HG03095 (cell line): ENCODE data around the gene SMC5.
"Not testable (repeated sequence)": the region's sequence is repeated elsewhere in the genome, so short reads cannot be mapped to it uniquely, and the experiment has no call there.

ENCODE experiments used
- ATAC-seq: cut with Tn5 transposase; IDR thresholded peaks from one replicate; pipeline ENCODE4 v1.9.1; 2021; ENCODE audit warnings: moderate library complexity; ENCODE audit not compliant: unreplicated experiment

SMC5 gene

DNA sequence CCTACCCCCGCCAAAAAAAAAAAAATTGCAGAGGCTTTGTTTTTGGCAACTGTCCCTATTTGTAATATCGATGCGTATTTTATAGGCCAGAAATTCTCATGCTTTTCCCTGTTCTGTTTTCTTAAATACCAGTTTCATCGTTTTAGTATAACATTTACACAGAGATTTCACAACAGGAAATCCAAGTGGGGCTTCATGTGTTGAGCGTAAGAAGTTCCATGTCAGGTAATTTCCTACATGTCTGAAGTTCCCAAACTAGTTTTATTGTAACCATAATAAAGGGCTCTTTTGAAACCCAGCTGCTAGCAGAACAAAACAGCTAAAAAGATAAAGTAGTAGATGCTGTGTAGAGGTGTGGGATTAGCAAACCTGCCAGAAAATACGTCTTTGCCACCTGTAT is 4.2 kb downstream of the SMC5 start:
- ATAC-seq = no peak

DNA sequence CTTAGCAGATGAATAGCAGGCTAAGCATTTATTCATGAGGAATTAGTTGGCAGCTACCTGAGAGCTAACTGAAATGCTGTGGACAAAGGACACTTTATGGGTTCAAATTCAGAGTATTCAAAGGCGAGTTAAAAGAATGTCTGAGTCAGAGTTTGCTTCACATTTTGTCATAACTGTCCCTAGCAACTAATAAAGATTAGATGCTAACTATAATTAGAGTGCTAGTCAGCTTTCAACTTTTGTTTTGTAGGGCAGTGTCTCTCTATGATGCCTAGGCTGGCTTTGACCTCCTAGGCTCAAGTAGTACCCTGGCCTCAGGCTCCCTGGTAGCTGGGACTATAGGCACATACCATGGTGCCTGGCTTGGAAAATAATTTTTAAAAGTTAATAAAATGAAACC is 4.6 kb downstream of the SMC5 start:
- ATAC-seq = no peak

DNA sequence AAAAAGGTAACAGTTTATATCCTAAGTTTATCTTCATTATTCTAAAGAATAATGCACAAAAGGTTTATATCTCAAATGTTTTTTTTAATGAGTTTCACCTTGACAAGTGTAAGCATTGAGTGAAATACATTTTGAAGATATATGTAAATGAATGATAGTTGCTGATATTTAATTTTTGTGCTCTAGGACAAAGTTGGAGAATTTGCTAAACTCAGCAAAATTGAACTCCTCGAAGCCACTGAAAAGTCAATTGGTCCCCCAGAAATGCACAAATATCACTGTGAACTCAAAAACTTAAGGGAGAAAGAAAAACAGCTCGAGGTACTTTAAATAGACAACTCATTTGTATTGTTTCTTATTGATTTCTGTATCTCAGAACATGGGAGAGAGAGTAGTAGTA is 19.5 kb downstream of the SMC5 start:
- ATAC-seq = no peak

DNA sequence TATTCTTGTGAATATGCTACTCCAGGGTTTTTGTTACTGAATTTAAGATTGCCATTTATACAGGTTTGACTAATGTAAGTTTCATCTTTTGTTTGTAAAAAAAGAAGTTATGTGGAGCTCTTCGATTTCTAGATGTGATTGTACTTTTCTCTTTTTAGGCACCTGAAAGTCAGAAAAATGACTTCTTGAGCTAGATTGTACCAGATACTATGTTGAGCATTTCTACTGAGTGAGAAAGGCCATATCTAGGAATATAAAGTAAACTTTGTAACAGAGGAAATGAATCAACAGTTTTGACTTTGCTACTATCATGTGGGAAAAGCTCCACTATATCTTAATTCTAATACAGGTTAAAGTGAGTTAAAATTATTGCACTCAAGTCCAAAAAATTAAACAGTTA is 25.1 kb downstream of the SMC5 start:
- no peak for ATAC-seq

DNA sequence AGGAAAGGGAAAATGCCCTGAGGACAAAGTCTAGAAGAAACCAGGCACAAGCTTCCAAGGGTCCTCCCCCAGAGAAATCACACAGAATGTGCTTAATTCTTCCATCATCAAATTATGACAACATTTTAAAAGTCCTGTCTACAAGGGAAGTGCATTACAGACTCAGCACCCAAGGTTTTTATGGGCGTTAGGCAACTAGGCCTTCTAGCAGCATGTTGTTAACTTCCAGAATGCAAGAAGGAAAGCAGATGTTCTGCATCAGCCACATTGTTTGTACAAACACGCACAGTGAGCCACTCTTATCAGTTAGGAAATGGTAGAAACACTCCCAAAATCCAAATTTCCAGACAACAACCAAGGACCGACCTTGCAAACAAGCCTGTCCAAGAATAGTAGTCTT is 26.5 kb downstream of the SMC5 start:
- ATAC-seq = no peak

DNA sequence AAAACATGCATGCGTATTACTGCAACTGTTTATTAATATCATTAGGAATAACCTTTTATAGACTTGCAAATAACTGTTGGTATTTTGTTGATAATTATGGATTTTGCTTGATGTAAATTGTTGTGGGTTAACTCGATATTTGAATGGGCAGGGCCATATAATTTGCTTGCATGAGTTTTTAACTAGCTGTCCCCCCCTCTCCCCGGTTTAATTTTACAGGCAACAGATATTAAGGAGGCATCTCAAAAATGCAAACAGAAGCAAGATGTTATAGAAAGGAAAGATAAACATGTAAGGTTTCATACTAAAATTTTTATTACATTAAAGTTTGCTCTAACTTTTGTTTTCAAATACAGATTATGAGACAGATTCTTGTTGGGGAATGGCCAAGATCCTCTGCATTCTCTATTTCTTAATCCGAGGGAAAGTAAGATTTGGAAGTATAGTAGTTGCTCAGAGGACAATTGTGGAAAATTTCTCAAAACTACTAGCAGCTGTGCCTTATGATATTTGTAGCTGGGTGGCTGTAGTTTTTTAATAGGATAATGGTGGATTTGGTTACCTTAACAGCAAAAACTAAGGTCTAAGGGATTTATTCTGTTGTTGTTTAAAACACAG is 27.3 kb downstream of the SMC5 start:
- no peak for ATAC-seq

DNA sequence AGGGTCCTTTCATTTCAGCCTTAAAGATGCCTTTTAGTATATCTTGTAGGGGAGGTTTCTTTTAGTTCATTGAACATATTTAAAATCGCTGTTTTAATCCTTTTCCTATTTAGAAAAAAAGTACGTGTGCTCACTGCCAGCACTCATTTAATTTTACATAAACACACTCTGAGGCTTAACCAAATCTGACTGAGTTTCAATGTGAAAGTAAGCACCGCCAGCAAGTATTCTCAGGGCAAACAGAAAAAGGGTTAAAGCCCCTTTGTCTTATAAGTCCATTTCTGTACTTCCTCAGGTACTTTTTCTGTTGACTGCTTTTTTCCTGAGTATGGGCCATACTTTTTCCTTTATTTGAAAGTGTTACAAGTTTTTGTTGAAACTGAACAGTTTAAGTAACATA is 31.8 kb downstream of the SMC5 start:
- ATAC-seq = no peak

DNA sequence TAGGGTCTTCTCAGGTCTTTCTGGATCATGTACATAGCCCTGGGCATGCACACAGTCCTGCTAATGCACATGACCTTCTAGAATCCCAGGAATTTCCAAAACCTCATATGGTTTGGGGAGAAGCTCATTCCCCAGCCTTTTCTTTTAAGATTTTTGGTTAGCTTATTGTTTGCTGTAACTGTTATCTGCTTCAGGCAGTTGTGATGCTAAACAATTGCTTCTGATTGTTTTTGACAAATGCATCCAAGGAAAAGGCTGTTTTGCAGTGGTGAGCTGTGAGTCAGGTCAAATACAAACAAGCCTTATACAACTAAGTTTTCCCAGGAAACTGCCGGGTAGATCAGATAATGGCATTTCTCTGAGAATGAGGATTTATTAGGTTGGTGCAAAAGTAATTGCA is 32.7 kb downstream of the SMC5 start:
- ATAC-seq = no peak

DNA sequence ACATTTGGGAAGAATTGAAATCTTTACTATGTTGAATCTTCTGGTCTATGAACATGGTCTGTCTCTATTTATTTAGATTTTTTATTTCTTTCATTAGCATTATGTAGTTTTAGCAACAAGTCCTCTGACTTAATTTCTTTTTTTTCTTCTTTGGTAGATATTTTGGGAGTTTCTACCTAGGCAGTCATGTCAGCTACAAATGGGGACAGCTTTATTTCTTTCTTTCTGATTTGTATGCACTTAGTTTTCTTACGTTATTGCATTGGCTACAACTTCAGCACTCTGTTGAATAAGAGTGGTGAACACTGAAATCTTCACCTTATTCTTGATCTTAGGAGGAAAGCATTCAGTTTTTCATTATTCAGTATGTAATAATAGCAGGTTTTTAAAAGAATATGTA is 33.5 kb downstream of the SMC5 start:
- no peak for ATAC-seq

DNA sequence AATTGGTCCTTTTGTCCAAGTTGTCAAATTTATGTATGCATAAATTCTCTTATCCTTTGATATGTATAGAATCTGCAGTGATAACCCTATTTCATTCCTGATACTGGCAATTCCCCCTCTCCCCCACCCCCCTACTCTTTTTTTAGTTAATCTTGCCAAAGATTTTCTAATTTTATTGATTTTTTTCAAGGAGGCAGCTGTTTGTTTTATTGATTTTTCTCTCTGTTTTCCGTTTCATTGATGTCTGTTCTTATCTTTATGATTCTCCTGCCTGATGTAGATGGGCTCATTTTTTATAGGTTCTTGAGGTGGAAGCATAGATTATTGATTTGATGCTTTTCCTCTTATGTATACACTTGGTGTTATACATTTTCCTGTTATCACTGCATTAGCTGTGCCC is 34.4 kb downstream of the SMC5 start:
- ATAC-seq = no peak

DNA sequence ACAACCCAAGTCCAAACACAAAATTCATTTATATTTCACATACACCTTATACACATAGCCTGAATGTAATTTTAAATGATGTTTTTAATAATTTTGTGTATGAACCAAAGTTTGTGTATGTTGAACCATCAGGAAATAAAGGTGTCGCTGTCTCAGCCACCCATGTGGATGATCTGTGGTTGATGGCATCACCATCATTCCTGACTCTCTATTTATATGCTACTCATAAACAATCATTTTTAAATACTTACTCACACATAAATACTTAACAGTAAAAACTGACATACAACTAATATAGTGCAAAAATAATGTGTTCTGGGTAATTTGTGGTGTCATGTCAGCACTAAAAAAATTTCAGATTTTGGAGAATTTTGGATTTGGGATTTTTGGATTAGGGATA is 38.4 kb downstream of the SMC5 start:
- ATAC-seq = no peak

DNA sequence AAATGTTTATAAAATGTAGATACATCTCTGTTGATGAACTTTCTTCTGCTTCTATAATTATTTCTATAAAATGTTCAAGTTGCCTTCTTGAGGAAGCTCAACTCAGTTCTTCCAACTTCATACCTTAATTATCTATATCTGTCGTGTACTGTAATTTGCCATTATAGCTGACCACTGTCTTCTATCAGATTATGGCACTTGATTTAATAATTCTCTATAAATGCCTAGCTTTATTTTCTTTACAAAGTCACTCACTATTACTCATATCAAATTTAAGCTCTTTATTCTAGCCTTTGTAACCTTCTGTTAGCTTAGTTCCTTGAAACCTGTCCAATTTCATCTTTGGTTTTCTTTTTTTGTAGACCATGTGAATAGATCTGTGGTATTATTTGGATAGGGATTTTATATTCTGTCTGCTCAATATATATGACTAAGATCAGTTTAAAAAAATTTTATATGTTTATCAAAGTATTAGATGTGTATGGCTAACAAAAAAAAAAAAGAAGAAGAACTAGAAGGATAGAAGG is 39.5 kb downstream of the SMC5 start:
- ATAC-seq = no peak

DNA sequence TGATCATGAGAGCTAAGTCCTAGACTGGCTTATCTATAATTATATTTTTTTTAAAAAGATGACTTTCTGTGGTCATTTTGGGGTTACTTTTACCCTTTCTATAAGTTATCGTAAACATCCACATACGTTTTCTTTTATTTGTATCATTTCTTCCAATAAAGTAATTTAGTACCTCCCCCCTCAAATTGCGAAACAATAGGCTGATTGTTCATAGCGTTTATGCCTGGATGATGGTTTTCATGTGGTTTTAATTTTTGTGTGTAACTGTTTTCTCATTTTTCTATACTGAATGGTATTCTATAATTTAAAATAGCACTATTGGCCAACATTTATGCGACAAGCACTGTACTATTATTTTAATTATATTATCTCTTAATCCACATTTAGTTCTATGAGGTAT is 44.5 kb downstream of the SMC5 start:
- ATAC-seq = no peak

DNA sequence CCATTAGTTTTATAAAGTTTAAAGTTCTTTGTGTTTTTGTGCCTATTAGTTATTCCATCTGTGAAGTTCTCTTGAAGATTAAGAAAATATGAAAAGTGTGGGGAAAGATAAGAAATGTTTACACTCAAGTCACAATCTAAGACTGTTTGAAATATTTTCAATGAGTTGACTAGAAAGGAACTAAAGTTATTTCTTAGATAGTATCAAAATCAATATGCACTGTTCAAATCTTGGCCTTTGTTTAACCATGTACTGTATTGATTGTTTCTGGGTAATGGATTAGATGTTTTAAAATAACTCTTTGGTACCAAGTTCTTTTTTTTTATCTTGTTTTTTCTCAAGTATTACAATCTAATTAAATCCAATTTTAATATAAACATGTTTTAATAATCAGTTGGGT is 46.0 kb downstream of the SMC5 start:
- no peak for ATAC-seq

DNA sequence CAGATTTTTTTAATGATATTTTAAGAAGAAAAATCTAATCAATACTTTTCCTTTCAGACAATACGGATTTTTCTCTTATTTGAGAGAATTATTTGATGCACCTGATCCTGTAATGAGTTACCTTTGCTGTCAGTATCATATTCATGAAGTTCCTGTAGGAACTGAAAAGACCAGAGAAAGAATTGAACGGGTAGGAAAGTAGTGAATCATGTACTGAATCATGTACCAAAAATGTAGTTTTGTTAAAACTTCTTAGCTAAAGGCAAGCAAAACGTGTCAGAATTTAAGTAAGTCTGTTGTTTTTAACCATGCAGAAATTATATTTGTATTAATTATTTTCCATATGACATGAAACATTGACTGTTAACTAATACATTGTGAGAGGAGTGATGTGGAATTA is 56.6 kb downstream of the SMC5 start:
- no peak for ATAC-seq

DNA sequence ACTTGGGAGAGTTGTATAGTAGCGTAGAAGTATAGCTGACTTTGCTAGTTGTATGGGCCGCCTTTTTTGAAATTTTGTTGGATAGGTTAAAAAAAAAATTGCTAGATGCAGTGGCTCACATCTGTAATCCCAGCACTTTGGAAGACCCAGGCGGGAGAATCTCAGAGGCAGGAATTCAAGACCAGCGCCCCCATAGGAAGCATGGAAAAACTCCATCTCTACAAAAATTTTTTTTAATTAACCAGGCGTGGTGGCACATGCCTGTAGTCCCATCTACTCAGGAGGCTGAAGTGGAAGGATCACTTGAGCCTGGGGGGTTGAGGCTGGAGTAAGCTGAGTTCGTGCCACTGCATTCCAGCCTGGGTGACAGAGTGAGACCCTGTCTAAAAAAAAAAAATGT is 59.2 kb downstream of the SMC5 start:
- ATAC-seq = no peak

DNA sequence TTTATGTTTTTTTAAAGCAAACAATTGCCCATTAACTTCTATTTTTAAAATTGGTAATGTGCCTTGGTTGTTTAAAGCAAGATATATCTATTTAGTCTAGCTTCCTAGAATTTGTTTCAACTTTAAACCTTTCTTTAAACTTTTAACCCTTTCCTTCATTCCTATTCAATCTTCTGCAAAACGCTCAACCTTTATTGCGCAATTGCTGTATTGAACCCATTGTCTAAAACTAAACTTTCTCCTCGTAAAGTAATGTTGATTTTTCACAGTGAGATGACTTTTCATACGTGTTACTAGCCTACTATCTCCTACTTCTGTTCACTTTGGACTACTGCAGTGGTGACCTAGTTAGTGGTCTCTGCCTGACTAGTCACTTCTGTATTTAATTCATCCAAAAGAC is 63.3 kb downstream of the SMC5 start:
- ATAC-seq = no peak

DNA sequence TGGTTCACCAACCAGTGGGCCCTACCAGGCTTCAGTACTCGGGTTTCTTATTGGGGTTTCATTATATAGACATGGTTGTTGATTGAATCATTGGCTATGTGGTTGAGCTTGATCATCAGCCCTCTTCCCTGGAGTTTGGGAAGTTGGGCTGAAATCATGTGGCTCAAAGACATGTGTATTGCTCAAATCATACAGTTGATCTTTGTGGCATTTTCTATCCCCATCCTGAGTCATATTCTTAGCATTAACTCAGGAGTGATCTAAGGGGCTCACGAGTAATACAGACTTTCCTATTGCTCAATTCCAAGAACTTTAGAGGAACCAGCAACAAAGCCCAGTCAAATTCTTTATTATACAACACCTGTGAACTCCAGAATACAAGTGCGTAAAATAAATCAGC is 66.2 kb downstream of the SMC5 start:
- ATAC-seq = no peak

DNA sequence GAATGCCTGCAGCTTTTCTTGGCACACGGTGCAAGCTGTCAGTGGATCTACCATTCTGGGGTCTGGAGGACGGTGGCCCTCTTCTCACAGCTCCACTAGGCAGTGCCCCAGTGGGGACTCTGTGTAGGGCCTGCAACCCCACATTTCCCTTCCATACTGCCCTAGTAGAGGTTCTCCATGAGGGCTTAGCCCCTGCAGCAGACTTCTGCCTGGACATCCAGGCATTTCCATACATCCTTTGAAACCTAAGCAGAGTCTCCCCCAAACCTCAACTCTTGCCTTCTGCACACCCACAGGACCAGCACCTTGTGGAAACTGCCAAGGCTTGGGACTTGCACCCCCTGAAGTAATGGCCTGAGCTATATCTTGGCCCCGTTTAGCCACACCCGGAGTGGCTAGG is 69.8 kb downstream of the SMC5 start:
- not testable (repeated sequence) for ATAC-seq

DNA sequence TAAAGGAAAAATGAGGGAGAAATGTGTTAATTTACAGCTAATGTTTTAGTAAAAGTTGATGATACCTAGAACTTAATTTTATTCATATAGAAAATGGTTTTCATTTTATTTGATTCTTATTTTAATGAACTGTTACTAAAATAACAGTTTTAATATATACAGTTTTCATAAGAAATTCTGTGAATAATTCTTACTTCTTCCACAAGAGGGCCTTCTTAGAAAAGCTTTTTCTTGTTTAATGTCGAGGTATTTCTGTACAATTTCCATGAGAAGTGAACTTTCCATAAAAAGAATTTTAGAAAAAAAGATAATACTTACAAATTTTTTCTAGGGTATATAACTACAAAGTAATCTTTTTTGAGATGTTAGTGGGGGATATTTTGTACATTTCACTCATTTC is 81.8 kb downstream of the SMC5 start:
- no peak for ATAC-seq

DNA sequence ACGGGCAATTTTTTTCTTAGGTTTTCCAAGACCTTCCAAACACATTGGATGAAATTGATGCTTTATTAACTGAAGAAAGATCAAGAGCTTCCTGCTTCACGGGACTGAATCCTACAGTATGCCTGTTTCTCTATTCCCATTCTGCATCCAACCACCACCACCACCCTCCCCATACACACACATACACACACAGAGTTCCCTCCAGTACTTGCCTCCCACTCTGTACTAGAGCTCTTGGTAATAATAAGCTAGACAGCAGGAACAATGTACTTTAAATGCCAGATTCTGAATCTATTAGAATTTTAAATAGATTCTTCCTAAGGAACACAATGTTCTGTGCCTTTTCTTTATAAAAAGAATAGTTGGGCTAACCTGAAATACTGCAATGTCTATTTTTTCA is 88.3 kb downstream of the SMC5 start:
- ATAC-seq = no peak

DNA sequence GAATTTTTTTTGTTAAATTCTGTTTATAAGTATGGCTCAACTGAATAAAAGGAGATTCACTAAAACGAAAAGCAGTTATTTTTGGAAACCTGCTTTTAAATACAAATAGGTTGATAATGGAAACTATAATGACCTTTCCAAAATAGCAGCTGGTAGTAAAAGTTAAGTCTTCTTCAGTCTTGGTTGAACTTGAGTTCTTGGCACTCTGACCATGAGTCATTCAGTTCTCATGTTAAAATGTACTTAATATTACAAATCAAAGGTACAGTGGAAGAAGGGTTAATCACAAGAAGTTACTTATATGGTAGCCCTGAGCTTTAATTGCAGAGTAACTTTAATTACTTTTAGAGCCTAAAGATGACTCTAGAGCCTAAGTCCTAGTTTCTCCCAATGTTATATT is 93.6 kb downstream of the SMC5 start:
- no peak for ATAC-seq

DNA sequence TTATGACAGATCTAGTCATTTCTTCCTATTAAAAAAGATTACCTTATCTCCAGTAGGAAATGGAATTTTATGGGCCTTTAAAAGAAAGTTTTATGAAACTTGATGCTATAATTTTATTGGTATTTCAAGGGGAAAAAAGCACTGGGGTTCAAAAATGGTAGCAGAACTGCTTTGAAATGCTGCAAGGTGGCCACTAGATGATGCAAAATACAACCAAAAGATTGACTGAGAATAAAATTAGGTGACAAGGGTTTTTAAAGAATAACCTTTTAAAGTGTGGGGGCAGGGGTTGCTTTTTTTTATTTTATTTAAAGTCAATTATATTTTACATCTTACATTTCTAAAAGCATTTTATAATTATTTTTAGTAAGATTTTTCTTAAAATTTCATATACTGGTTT is 94.0 kb downstream of the SMC5 start:
- no peak for ATAC-seq

DNA sequence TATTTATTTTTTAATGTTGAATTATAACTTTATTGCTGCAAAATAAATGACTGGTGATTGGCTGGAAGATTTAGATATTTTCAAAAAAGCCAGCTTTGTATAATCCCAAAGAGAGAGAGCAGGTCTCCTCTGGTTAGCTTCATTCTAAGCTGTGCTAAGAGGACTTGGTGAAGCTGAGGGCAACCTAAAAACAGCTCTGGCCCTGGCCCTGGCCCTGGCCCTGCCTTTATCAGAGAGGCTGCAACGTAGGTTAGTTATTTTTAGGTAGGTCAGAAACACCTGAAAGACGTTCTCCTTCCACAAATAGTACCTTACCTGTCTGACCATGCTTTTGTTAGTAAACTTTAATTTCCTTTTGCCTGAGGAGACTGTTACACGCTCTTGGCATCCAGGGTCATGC is 97.0 kb downstream of the SMC5 start:
- no peak for ATAC-seq
